ENCODE measurements around the gene ACAP3.

DNA sequence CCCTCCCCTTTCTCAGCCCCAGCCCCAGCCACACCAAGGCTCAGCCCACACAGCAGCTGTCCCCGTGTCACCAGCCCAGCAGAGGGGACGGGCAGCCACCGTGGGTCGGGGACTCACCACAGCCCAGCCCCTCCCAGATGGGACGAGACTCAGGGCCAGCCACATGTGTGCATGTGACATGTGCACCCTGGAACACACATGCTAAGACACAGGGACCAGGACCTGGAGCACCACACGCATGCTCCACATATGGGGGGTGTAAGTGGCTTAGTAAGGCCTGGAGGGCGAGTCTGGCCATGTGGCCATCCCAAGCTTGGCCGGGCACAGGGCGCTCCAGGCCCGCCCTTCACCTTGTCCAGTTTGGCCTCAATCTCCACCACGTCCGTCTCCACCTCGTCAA is 4.0 kb downstream of the ACAP3 start:
- TF ChIP-seq POLR2A (IDR thresholded peaks at IDR 0.05): no peak
- TF ChIP-seq, protein P1, sequence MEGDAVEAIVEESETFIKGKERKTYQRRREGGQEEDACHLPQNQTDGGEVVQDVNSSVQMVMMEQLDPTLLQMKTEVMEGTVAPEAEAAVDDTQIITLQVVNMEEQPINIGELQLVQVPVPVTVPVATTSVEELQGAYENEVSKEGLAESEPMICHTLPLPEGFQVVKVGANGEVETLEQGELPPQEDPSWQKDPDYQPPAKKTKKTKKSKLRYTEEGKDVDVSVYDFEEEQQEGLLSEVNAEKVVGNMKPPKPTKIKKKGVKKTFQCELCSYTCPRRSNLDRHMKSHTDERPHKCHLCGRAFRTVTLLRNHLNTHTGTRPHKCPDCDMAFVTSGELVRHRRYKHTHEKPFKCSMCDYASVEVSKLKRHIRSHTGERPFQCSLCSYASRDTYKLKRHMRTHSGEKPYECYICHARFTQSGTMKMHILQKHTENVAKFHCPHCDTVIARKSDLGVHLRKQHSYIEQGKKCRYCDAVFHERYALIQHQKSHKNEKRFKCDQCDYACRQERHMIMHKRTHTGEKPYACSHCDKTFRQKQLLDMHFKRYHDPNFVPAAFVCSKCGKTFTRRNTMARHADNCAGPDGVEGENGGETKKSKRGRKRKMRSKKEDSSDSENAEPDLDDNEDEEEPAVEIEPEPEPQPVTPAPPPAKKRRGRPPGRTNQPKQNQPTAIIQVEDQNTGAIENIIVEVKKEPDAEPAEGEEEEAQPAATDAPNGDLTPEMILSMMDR (IDR thresholded peaks at IDR 0.05): no peak

Measured in breast epithelium (tissue), 3 donors.